ENCODE measurements around the gene PRPSAP1. TPM values are rescaled to one million over a fixed set of nuclear protein-coding genes. Genes with fewer than 3 reads are reported as not detected.

PRPSAP1 gene
- total and polyA plus RNA-seq, 4 donors: 29.7 to 64.4 (median 46.2) TPM

DNA sequence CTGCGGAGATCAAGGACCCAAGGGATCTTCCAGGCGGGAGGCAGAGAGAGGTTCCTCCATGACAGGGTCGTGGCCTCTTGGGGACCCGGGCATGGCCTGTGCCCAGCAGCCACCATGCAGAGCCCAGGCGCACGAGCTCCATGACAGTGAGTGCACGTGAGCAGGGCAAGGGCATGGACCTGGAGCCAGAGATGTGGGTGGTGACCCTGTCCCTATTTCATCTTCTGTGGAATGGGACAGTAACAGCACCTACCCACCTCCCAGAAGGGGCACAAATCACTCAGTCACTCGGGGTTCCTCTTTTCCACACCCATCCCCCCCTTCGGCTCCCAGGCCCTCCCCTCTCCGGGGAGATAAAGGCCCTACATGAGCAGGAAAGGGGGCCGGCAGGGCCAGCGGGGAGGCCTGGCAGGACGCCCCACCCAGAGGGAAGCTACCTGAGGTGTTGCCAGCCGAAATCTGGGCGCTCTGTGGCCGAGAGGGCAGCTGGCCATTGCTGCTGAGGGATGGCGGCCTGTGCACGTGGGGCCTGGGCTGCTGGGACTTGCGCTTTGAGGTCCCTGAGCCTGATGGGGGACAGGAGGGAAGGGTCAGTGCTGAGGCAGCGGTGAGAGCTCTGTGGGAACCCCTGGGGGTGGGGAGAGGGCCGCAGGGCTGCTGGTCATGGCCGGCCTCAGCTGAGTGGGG lies 78.2 kb downstream of the PRPSAP1 start:
- intact Hi-C loops (cut with DNase I): loop anchor here (5.0 kb wide), 4 partner anchors 33 to 263 kb away; partner anchors contain the start of gene RNF157 (in 1 of the 2)

DNA sequence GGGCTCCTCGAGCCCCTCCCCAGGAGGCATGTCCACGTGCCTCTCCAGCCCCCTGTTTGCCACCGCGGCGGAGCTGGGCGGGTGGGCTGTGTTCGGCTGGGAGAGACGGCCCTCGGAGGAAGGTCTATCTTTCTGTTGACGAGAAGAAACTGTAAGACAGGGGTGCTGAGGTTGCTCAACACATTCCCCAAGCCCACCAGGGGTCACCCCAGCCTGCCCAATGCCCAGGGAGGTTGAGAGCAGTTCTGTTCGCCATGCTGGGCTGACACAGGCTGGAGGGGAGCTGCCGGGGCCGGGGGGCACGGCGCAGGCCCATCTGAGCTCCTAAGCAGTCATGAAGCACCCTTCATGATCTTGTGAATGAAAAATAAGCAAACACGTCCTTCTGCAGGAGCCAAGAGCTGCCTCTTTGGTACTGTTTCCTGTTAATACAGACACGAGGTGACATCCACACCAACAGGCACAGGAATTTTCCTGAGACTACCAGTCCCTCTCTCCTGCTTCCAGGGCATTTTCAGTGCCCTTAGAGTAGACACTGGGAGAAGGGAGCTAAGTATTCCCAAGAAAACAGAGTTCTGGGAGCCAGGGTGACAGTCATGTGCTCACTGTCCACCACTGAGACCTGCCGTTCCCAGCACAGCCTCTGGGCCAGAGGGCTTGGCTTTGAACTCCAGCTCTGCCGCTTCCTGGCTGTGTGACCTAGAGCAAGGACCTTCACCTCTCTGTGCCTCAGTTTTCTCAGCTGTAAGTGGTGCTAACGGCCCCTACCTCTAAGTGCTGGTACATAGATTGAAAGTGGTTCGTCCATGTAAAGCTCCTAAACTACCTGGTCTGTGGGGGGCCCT lies 79.4 kb downstream of the PRPSAP1 start:
- H3K27ac ChIP-seq (ENCODE audit: low read depth in 1 of 2, low read length in 2 of 2): no peak overlapping the region
- DNase-seq (no peak), ATAC-seq (ENCODE audit: low FRiP score) (no peak)
- 72 to 77% methylated on average over 21 of the region's 21 CpGs for WGBS, 2 donors
- no peak overlapping the region for H3K4me3 ChIP-seq (ENCODE audit: low read length in 2 of 2)
- intact Hi-C loops (cut with DNase I): no loop called here
- H3K9me3 ChIP-seq (ENCODE audit: control insufficient read depth, low read length): no peaks in the 10 kb centered on the region
- H3K36me3 ChIP-seq (ENCODE audit: control insufficient read depth in 1 of 2, insufficient read depth in 2 of 2, low read length in 1 of 2): no peaks in the 10 kb centered on the region
- H3K27me3 ChIP-seq (ENCODE audit: control insufficient read depth in 1 of 2, insufficient read depth in 2 of 2, low read length in 1 of 2): no peaks in the 10 kb centered on the region
- H3K4me1 ChIP-seq (ENCODE audit: control insufficient read depth in 1 of 2, insufficient read depth in 2 of 2, low read length in 2 of 2): no peaks in the 10 kb centered on the region

More for the DNA sequence above, 78.2 kb downstream of the PRPSAP1 start:
- DNase-seq (no peak), ATAC-seq (ENCODE audit: low FRiP score) (no peak)
- WGBS, 2 donors: 89 to 90% methylated on average over 22 of the region's 22 CpGs
- Histone ChIP-seq H3K4me3 (ENCODE audit: low read length in 2 of 2) (no peak overlapping the region), H3K36me3 (ENCODE audit: control insufficient read depth in 1 of 2, insufficient read depth in 2 of 2, low read length in 1 of 2) (no peaks in the 10 kb centered on the region), H3K27me3 (ENCODE audit: control insufficient read depth in 1 of 2, insufficient read depth in 2 of 2, low read length in 1 of 2) (no peaks in the 10 kb centered on the region), H3K27ac (ENCODE audit: low read depth in 1 of 2, low read length in 2 of 2) (no peak overlapping the region), H3K9me3 (ENCODE audit: control insufficient read depth, low read length) (no peaks in the 10 kb centered on the region), H3K4me1 (ENCODE audit: control insufficient read depth in 1 of 2, insufficient read depth in 2 of 2, low read length in 2 of 2) (no peaks in the 10 kb centered on the region)

DNA sequence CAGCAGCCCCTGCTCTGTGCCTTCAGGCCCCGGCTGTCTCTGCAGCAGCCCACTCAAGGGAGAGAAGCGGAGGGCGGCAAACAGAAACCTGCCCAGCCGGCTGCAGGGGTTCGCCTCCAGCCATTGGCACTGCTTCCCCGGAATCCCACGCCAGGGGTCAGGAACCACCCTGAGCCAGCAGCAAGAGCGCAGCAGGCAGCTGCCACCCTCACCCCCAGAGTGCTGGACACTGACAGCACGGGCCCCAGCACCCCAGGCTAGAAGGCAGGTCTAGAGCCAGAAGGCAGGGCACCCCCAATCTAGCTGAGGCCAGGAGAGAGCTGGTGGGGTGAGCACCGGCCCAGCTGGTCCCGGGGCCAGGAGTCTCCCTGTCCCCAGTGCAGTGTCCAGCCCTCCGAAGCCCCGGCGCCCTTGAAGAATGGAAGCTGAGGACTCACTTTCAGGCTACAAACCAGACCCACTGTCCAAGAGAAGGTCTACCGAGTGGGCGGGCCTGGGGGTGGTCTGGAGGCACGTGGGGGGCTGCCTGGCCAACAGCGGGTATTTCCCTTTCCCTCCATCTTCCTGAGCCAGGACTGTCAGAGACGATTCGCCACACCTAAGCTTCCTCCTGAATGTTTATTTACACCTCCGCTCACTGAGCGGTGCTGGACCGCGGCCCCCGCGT lies 80.1 kb downstream of the PRPSAP1 start:
- WGBS, 2 donors: 80 to 82% methylated on average over 25 to 26 of the region's 26 CpGs
- no peaks in the 10 kb centered on the region for H3K36me3 ChIP-seq (ENCODE audit: control insufficient read depth in 1 of 2, insufficient read depth in 2 of 2, low read length in 1 of 2)
- H3K9me3 ChIP-seq (ENCODE audit: control insufficient read depth, low read length): no peaks in the 10 kb centered on the region
- intact Hi-C loops (cut with DNase I): no loop called here
- H3K4me1 ChIP-seq (ENCODE audit: control insufficient read depth in 1 of 2, insufficient read depth in 2 of 2, low read length in 2 of 2): no peaks in the 10 kb centered on the region
- H3K27me3 ChIP-seq (ENCODE audit: control insufficient read depth in 1 of 2, insufficient read depth in 2 of 2, low read length in 1 of 2): no peaks in the 10 kb centered on the region
- H3K27ac ChIP-seq (ENCODE audit: low read depth in 1 of 2, low read length in 2 of 2): no peak overlapping the region
- no peak overlapping the region for H3K4me3 ChIP-seq (ENCODE audit: low read length in 2 of 2)
- DNase-seq: no peak
- peak; percentile 7 for ATAC-seq (ENCODE audit: low FRiP score)

DNA sequence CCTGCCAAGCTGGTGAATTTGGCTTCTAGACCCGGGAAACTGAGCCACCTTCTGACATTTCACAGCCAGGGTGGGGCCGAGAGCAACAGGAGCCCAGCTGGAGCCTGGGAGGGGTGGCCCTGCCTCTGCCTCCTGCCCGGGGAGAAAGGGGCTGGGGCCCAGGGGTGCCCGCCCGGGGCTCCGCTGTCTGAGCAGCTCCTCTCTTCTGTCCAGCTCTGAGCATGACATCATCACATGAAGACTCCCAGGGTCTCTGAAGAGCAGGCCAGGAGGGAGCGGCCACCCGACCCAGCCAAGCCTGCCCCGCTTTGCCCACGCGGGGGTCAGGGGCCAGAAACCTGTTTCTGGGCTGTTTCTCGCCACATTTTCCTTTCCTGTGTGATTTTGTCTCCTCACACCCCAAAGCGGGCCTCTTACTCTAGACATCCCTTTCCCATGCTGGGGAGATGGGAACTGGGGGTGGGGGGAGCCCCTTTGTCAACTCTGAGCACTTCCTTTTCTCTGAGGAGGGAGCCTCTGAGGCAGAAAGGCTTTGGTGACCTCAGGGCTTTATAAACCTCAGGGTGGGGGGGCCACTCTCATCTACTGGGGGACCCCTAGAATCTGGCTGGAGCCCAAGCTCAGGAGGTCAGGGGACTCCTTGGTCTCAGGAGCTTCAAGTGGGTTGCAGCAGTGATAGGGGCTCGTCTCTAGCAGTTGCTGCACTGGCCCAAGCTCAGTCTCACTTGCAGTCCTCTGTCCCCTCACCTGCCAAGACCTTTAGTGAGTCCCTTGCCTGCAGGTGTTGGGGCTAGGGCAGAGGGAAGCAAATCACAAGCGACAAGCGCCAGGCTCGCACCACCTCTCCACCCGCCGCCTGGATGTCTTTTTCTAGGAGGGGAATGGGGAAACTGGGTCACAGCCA lies 80.9 kb downstream of the PRPSAP1 start:
- WGBS, 2 donors: 65 to 67% methylated on average over 19 of the region's 19 CpGs
- intact Hi-C loops (cut with DNase I): no loop called here
- Histone ChIP-seq H3K9me3 (ENCODE audit: control insufficient read depth, low read length) (no peaks in the 10 kb centered on the region), H3K4me1 (ENCODE audit: control insufficient read depth in 1 of 2, insufficient read depth in 2 of 2, low read length in 2 of 2) (no peaks in the 10 kb centered on the region), H3K36me3 (ENCODE audit: control insufficient read depth in 1 of 2, insufficient read depth in 2 of 2, low read length in 1 of 2) (no peaks in the 10 kb centered on the region), H3K27me3 (ENCODE audit: control insufficient read depth in 1 of 2, insufficient read depth in 2 of 2, low read length in 1 of 2) (no peaks in the 10 kb centered on the region), H3K4me3 (ENCODE audit: low read length in 2 of 2) (no peak overlapping the region), H3K27ac (ENCODE audit: low read depth in 1 of 2, low read length in 2 of 2) (no peak overlapping the region)
- ATAC-seq (ENCODE audit: low FRiP score) (no peak), DNase-seq (no peak)

DNA sequence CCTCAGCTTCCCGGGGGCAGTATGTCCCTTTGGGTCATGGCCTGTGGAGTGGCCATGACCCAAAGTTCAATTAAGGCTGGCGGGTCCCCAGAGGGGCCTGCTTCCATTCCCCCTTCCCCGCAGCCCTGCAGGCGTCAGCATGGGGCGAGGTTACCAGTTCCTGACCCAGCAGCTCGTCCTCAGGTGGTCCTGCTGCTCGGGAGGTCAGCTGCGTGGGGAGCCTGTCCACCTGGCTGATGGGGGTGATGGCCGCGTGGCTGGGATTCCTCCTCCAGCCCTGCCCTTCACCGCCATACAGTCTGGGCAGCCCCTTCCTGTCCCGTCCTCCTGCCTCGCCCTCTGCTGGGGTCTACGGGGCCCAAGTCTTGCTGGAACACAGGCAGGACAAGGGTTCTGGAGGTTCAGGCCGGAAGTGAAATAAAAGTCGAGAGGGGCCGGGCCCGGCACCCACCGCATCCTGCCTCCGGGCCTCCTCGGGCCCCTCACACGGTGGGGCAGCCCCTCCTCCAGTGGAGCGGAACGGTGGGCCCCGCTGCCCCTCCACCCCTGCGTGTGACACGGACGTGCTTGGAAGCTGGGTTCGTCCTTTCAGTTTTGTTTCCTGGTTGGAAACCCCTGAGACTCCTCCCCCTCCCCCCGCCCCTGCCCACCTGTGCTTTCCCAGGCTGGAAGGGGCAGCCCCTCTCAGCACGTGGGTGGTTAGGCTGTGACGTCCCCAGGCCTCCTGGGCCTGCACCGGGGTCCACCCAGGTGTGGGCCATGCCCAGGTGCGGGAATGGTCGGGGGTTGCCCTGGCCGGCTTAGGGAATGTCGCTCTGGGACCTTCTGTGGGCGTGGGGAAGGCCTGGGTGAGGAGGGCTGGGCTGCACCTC lies 81.8 kb downstream of the PRPSAP1 start:
- 23 to 30% methylated on average over 36 to 38 of the region's 38 CpGs for WGBS, 2 donors
- intact Hi-C loops (cut with DNase I): no loop called here
- Histone ChIP-seq H3K36me3 (ENCODE audit: control insufficient read depth in 1 of 2, insufficient read depth in 2 of 2, low read length in 1 of 2) (no peaks in the 10 kb centered on the region), H3K9me3 (ENCODE audit: control insufficient read depth, low read length) (no peaks in the 10 kb centered on the region), H3K4me1 (ENCODE audit: control insufficient read depth in 1 of 2, insufficient read depth in 2 of 2, low read length in 2 of 2) (no peaks in the 10 kb centered on the region), H3K4me3 (ENCODE audit: low read length in 2 of 2) (peak overlapping the region in 1 of 2 donors; percentile 8), H3K27ac (ENCODE audit: low read depth in 1 of 2, low read length in 2 of 2) (no peak overlapping the region), H3K27me3 (ENCODE audit: control insufficient read depth in 1 of 2, insufficient read depth in 2 of 2, low read length in 1 of 2) (no peaks in the 10 kb centered on the region)
- DNase-seq (peak in 1 of 2 donors; percentile 77), ATAC-seq (ENCODE audit: low FRiP score) (peak; percentile 1)

DNA sequence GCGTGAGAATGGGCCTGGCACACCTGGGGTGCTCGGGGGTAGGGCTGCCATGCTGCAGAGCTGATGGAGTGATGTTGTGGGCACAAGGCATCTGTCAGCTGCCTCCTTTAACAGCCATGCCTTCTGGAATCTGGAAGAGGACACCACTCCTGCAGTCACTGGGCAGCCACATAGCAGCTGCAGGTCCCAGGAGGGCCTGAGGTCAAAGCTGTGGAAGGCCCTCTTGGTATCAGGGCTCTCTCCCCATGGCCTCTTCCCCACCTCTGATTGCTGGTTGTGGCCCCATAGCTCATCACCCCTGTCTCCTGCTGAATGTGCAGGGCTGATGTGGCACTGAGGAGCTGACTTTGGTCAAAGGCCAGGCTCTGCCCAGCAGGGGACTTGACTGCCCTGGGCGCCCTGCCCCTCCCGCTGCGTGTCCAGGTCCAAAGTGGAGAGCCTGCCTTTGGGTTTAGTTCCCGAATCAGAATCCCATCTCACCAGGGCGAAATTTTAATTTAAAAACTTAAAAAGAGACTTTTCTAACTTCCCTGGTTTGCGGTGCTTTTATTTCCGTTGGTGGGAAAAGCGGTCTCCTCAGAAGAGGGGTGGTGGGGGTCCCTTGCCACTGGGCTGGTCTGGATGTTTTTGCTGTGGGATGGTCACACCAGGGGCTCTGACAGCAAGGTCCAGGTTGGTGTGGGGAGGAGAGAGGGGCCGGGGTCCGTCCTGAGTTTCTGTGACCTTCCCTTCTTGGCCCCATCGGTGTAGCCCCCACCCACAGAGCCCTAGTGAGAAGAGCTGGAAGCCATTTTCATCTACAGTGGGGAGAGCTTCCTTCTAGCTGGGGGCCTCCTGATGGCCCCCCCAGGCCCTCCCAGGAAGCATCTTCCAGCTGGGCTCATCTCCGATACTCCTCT lies 82.7 kb downstream of the PRPSAP1 start:
- no peak overlapping the region for H3K27ac ChIP-seq (ENCODE audit: low read depth in 1 of 2, low read length in 2 of 2)
- intact Hi-C loops (cut with DNase I): no loop called here
- H3K4me3 ChIP-seq (ENCODE audit: low read length in 2 of 2): no peak overlapping the region
- DNase-seq: no peak
- 83 to 87% methylated on average over 14 of the region's 14 CpGs for WGBS, 2 donors
- no peaks in the 10 kb centered on the region for H3K27me3 ChIP-seq (ENCODE audit: control insufficient read depth in 1 of 2, insufficient read depth in 2 of 2, low read length in 1 of 2)
- no peaks in the 10 kb centered on the region for H3K9me3 ChIP-seq (ENCODE audit: control insufficient read depth, low read length)
- no peak for ATAC-seq (ENCODE audit: low FRiP score)
- no peaks in the 10 kb centered on the region for H3K4me1 ChIP-seq (ENCODE audit: control insufficient read depth in 1 of 2, insufficient read depth in 2 of 2, low read length in 2 of 2)
- no peaks in the 10 kb centered on the region for H3K36me3 ChIP-seq (ENCODE audit: control insufficient read depth in 1 of 2, insufficient read depth in 2 of 2, low read length in 1 of 2)

DNA sequence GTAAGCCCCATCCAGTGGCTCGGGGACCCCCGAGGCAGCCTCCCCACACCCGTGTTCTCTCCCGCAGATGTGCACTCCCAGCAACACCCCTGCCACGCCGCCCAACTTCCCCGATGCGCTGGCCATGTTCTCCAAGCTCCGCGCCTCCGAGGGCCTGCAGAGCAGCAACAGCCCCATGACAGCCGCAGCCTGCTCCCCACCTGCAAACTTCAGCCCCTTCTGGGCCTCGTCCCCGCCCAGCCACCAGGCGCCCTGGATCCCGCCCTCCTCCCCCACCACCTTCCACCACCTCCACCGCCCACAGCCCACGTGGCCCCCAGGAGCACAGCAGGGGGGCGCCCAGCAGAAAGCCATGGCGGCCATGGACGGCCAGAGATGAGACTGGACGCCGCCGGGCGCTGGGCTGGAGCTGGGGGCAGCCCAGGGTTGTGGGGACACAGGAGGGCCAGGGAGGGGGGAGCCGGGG lies 83.6 kb downstream of the PRPSAP1 start:
- 91 to 92% methylated on average over 26 of the region's 26 CpGs for WGBS, 2 donors
- H3K27me3 ChIP-seq (ENCODE audit: control insufficient read depth in 1 of 2, insufficient read depth in 2 of 2, low read length in 1 of 2): no peaks in the 10 kb centered on the region
- H3K36me3 ChIP-seq (ENCODE audit: control insufficient read depth in 1 of 2, insufficient read depth in 2 of 2, low read length in 1 of 2): no peaks in the 10 kb centered on the region
- no peak overlapping the region for H3K4me3 ChIP-seq (ENCODE audit: low read length in 2 of 2)
- no peaks in the 10 kb centered on the region for H3K9me3 ChIP-seq (ENCODE audit: control insufficient read depth, low read length)
- no peaks in the 10 kb centered on the region for H3K4me1 ChIP-seq (ENCODE audit: control insufficient read depth in 1 of 2, insufficient read depth in 2 of 2, low read length in 2 of 2)
- DNase-seq (no peak), ATAC-seq (ENCODE audit: low FRiP score) (no peak)
- H3K27ac ChIP-seq (ENCODE audit: low read depth in 1 of 2, low read length in 2 of 2): no peak overlapping the region
- intact Hi-C loops (cut with DNase I): no loop called here

All from aorta (tissue), 5 donors.